GM12878 (cell line): ENCODE measurements around the gene UAP1L1. TPM values are rescaled to one million over a fixed set of nuclear protein-coding genes. Genes with fewer than 3 reads are reported as not detected.

ENCODE experiments used
- BCL3 ChIP-seq: IDR thresholded peaks from 2 replicates; pipeline ENCODE4 v1.6.1; 2011; ENCODE audit warnings: borderline replicate concordance, low read depth, mild to moderate bottlenecking, moderate library complexity, low read length; ENCODE audit not compliant: insufficient read depth, poor library complexity, severe bottlenecking
- CREB1 ChIP-seq: IDR thresholded peaks from 2 replicates; pipeline ENCODE4 v1.6.1; 2012; ENCODE audit warnings: low read depth, mild to moderate bottlenecking, inconsistent platforms
- CTCF ChIP-seq, 3 experiments: IDR thresholded peaks in 2 of 3; conservative IDR thresholded peaks in 1 of 3; 2 replicates each; pipeline ENCODE4 v1.5.1; 2011; ENCODE audit warnings: low read depth in 3 of 3, low read length in 3 of 3, mild to moderate bottlenecking in 3 of 3, control low read depth in 2 of 3, moderate library complexity in 2 of 3, inconsistent platforms in 1 of 3, mixed read lengths in 1 of 3; ENCODE audit not compliant: control insufficient read depth in 2 of 3, insufficient read depth in 1 of 3; ENCODE audit errors: extremely low read depth in 1 of 3
- EED ChIP-seq: sonication (generic); IDR thresholded peaks from 2 replicates; pipeline ENCODE4 v1.6.1; 2016; ENCODE audit warnings: antibody characterized with exemption, low read depth
- EGR1 ChIP-seq, 2 experiments: IDR thresholded peaks; 1 replicate in 1 of 2; 2 replicates in 1 of 2; pipeline ENCODE4 v1.6.1; 2011 to 2012; ENCODE audit warnings: low read depth in 2 of 2, low read length in 2 of 2, borderline replicate concordance in 1 of 2, mild to moderate bottlenecking in 1 of 2, moderate library complexity in 1 of 2
- IRF4 ChIP-seq: IDR thresholded peaks from 2 replicates; pipeline ENCODE4 v1.6.1; 2011; ENCODE audit warnings: low read depth, low read length
- MLLT1 ChIP-seq: fragments of 450-650 bp; IDR thresholded peaks from 2 replicates; pipeline ENCODE4 v1.6.1; 2016; ENCODE audit warnings: mild to moderate bottlenecking
- MYC ChIP-seq: IDR thresholded peaks from 2 replicates; pipeline ENCODE4 v1.6.1; 2011; ENCODE audit warnings: mild to moderate bottlenecking, low read length, moderate library complexity, inconsistent platforms; ENCODE audit not compliant: insufficient read depth, insufficient replicate concordance, insufficient read length, severe bottlenecking
- NR2C2 ChIP-seq: IDR thresholded peaks from 2 replicates; pipeline ENCODE4 v1.6.1; 2011; ENCODE audit warnings: borderline replicate concordance, low read depth; ENCODE audit not compliant: control insufficient read depth, insufficient read length
- NRF1 ChIP-seq: conservative IDR thresholded peaks from 2 replicates; pipeline ENCODE4 v1.6.1; 2011; ENCODE audit warnings: mild to moderate bottlenecking, low read depth, low read length, improper control_type of control experiment
- PAX5 ChIP-seq: IDR thresholded peaks from 2 replicates; pipeline ENCODE4 v1.6.1; 2011; ENCODE audit warnings: low read depth, low read length, borderline replicate concordance
- PRDM15 ChIP-seq: fragments of 450-650 bp; formaldehyde crosslinking; IDR thresholded peaks from 2 replicates; pipeline ENCODE4 v1.4.0; 2020; ENCODE audit warnings: mild to moderate bottlenecking, moderate library complexity
- REST ChIP-seq: IDR thresholded peaks from 2 replicates; pipeline ENCODE4 v1.6.1; 2012; ENCODE audit warnings: mild to moderate bottlenecking, low read depth, low read length
- SUPT20H ChIP-seq: IDR thresholded peaks from 2 replicates; pipeline ENCODE4 v1.6.1; 2011; ENCODE audit warnings: low read depth, mild to moderate bottlenecking, low read length, moderate library complexity, borderline replicate concordance; ENCODE audit not compliant: control insufficient read depth
- ZZZ3 ChIP-seq: IDR thresholded peaks from 2 replicates; pipeline ENCODE4 v1.6.1; 2011; ENCODE audit warnings: low read depth; ENCODE audit not compliant: control insufficient read depth, insufficient read length
- polyA plus RNA-seq, 11 experiments: library from polyadenylated mRNA; depleted of rRNA in 4 of 11; unstranded in 6 of 11; stranded (reverse) in 5 of 11; fragments of >200 nt; fragmentation: Nextera tagmentation in 4 of 11; fragmentation: Illumina TruSeq in 1 of 11; extraction: Ambion mirVana in 4 of 11; extraction: Trizol in 1 of 11; gene quantifications; 1 replicate in 1 of 11; 2 replicates in 10 of 11; pipeline versions ENCODE4 v1.2.1 to v1.2.3, GENCODE V29; 2011 to 2016; ENCODE audit warnings: inconsistent platforms in 2 of 11, missing spikeins in 2 of 11, low read depth in 1 of 11
- total RNA-seq, 4 experiments: library from RNA; depleted of rRNA in 3 of 4; stranded (reverse); fragments of >200 nt in 3 of 4; fragmentation: Illumina TruSeq in 1 of 4; extraction: Trizol in 1 of 4; gene quantifications; 2 replicates each; pipeline versions ENCODE4 v1.2.1 to v1.2.3, GENCODE V29; 2013 to 2021

UAP1L1 gene
- total and polyA plus RNA-seq, 10 of the 15 experiments (the other 5 are each of a cell fraction or from before 2014, with no cell fraction given), result 0.29 to 15.7 (median 5.8) TPM

- TF ChIP-seq BCL3 (peak; percentile 56), IRF4 (peak; percentile 87), MYC (no peak), PAX5 (peak; percentile 52; the same call in 1 of the 2 replicates), ZZZ3 (no peak), EED (peak; percentile 36; the same call in 1 of the 2 replicates), REST (no peak), CREB1 (no peak), PRDM15 (CRISPR knock-in tag) (no peak), SUPT20H (no peak), CTCF (IDR thresholded peaks at IDR 0.05 in 2 of 3, conservative IDR thresholded peaks at IDR 0.05 in 1 of 3; ENCODE audit: control insufficient read depth in 2 of 3, extremely low read depth in 1 of 3, insufficient read depth in 1 of 3, low read depth in 3 of 3, low read length in 3 of 3) (peak; percentile 90 to 97 (median 97)), NR2C2 (no peak), NRF1 (no peak), EGR1 (IDR thresholded peaks at IDR 0.05; ENCODE audit: borderline replicate concordance in 1 of 2, low read depth in 2 of 2, low read length in 2 of 2) (0 out of 3 replicates have a peak, but pooled peaks of 1 of the 2 experiments have one; percentile 12), MLLT1 (no peak)
These were observed 42.4 kb upstream of the UAP1L1 start (continued) for GRCh38 chr9:137034709-137035506.
